Hematopoietic multipotent progenitor cell treated with erythropoietin and hydrocortisone succinate and interleukin-3 and kit ligand, for 6 days (in vitro differentiated cells): ENCODE results near the gene HIBCH.
"Not testable (repeated sequence)": the region's sequence is repeated elsewhere in the genome, so short reads cannot be mapped to it uniquely, and the experiment has no call there.

Source experiments
- DNase-seq: peaks from one replicate; pipeline ENCODE4 v3.0.0-alpha.2; 2015

The HIBCH gene

GRCh38 chr2:190302052-190302451 lies 17.6 kb downstream of the HIBCH start:
- no peak for DNase-seq

GRCh38 chr2:190301032-190301431 lies 18.6 kb downstream of the HIBCH start:
- DNase-seq = peak; percentile 13

- DNase-seq = not testable (repeated sequence)
These were observed 21.7 kb downstream of the HIBCH start for GRCh38 chr2:190297880-190298279.

GRCh38 chr2:190283783-190284182 lies 35.8 kb downstream of the HIBCH start:
- DNase-seq = no peak

GRCh38 chr2:190280565-190281350 lies 38.9 kb downstream of the HIBCH start:
- no peak for DNase-seq

- DNase-seq = not testable (repeated sequence)
These were observed 40.1 kb downstream of the HIBCH start for GRCh38 chr2:190279256-190280134.

- DNase-seq = peak; percentile 84
These were observed 42.2 kb downstream of the HIBCH start for GRCh38 chr2:190277234-190278112.

- DNase-seq = peak; percentile 17
These were observed 47.2 kb downstream of the HIBCH start for GRCh38 chr2:190272457-190272842.

GRCh38 chr2:190271783-190272456 lies 47.7 kb downstream of the HIBCH start:
- peak; percentile 92 for DNase-seq

GRCh38 chr2:190270298-190270697 lies 49.3 kb downstream of the HIBCH start:
- DNase-seq = no peak

- not testable (repeated sequence) for DNase-seq
These were observed 49.9 kb downstream of the HIBCH start for GRCh38 chr2:190269699-190270098.

- DNase-seq = no peak
These were observed 52.3 kb downstream of the HIBCH start for GRCh38 chr2:190267302-190267701.

- no peak for DNase-seq
These were observed 53.3 kb downstream of the HIBCH start for GRCh38 chr2:190266314-190266713.

- no peak for DNase-seq
These were observed 57.8 kb downstream of the HIBCH start for GRCh38 chr2:190261851-190262250.

- DNase-seq = no peak
These were observed 63.5 kb downstream of the HIBCH start for GRCh38 chr2:190256087-190256486.

GRCh38 chr2:190255676-190256075 lies 64.0 kb downstream of the HIBCH start:
- DNase-seq = no peak

- no peak for DNase-seq
These were observed 65.4 kb downstream of the HIBCH start for GRCh38 chr2:190254063-190254850.

GRCh38 chr2:190250421-190250820 lies 69.2 kb downstream of the HIBCH start:
- no peak for DNase-seq

GRCh38 chr2:190235551-190236075 lies 84.0 kb downstream of the HIBCH start:
- DNase-seq = no peak

GRCh38 chr2:190235101-190235500 lies 84.5 kb downstream of the HIBCH start:
- no peak for DNase-seq

- not testable (repeated sequence) for DNase-seq
These were observed 95.6 kb downstream of the HIBCH start for GRCh38 chr2:190223989-190224388.
